ENCODE measurements around the gene FHL1.
A peak's percentile ranks its signal among the peaks of the same experiment; 100 is the strongest.
"Not testable (repeated sequence)": the region's sequence is repeated elsewhere in the genome, so short reads cannot be mapped to it uniquely, and the experiment has no call there.

The FHL1 gene

DNA sequence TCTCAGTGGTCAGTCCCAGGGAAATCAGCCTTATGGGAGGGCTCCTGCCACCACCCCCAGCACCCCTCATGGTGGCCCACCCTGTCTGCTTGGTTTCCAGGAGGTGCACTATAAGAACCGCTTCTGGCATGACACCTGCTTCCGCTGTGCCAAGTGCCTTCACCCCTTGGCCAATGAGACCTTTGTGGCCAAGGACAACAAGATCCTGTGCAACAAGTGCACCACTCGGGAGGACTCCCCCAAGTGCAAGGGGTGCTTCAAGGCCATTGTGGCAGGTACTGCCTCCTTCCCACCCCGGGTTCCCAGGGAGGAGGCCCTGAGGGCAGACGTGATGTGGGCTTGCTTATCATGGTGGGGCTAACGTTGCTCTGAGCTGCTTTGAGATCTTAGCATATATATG lies 59.6 kb downstream of the FHL1 start:
- DNase-seq (ENCODE audit: low read depth in 4 of 4, low spot score in 1 of 4), result no peak

DNA sequence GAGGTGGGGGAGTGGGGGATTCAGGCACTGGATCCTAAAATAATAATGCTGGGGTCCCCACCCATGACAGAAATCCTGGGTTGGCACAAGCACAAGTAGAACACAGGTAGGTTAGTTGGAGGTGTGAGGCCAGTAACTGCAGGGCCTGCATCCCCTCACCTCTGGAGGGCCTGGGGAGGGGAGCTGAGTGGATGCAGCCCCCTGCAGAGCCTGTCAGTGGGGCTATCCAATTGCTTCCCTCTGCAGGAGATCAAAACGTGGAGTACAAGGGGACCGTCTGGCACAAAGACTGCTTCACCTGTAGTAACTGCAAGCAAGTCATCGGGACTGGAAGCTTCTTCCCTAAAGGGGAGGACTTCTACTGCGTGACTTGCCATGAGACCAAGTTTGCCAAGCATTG lies 60.2 kb downstream of the FHL1 start:
- DNase-seq (ENCODE audit: low read depth in 4 of 4, low spot score in 1 of 4), result no peak

DNA sequence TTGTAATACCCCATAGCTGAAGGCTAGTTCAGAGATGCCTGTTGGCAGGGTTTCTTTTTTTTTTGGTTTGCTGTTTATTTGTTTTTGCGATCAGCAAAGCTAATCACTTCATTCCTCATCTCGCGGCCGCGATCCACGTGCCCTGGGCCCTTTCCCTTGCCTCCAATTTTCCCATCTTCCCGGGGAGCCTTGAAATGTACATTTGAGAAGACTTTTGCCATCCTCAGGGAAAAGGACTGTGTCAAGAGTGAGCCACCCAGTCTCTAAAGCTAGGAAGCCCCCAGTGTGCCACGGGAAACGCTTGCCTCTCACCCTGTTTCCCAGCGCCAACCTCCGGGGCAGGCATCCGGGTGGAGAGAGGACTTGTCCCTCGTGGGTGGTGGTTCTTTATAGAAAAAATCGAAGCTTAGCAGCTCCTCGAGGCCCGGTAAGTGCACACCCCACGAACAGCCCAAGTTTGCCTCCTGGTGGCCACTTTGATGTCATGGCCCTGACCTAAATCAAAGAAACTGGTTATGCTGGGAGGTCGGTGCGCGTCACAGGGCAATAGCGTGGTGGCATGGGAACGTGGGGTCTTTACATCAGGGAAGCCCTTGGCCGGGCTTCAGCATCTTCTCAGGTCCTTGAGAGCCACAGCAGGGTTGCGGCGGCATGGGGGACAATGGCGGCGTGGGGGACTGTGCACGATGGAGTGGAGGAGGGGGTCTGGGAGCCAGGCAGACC lies 61.8 kb downstream of the FHL1 start:
- peak in 1 of 4 experiments; percentile 4 for DNase-seq (ENCODE audit: low read depth in 4 of 4, low spot score in 1 of 4)

DNA sequence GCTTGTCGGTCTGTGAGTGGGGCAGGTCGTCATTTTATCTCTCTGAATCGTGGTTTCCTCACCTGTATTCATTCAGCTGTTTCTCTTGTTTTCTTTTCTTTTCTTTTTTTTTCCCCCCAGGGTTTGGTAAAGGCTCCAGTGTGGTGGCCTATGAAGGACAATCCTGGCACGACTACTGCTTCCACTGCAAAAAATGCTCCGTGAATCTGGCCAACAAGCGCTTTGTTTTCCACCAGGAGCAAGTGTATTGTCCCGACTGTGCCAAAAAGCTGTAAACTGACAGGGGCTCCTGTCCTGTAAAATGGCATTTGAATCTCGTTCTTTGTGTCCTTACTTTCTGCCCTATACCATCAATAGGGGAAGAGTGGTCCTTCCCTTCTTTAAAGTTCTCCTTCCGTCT lies 62.4 kb downstream of the FHL1 start:
- no peak for DNase-seq (ENCODE audit: low read depth in 4 of 4, low spot score in 1 of 4)

DNA sequence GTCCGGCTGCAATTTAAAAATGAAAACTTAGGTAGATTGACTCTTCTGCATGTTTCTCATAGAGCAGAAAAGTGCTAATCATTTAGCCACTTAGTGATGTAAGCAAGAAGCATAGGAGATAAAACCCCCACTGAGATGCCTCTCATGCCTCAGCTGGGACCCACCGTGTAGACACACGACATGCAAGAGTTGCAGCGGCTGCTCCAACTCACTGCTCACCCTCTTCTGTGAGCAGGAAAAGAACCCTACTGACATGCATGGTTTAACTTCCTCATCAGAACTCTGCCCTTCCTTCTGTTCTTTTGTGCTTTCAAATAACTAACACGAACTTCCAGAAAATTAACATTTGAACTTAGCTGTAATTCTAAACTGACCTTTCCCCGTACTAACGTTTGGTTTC lies 62.9 kb downstream of the FHL1 start:
- no peak for DNase-seq (ENCODE audit: low read depth in 4 of 4, low spot score in 1 of 4)

DNA sequence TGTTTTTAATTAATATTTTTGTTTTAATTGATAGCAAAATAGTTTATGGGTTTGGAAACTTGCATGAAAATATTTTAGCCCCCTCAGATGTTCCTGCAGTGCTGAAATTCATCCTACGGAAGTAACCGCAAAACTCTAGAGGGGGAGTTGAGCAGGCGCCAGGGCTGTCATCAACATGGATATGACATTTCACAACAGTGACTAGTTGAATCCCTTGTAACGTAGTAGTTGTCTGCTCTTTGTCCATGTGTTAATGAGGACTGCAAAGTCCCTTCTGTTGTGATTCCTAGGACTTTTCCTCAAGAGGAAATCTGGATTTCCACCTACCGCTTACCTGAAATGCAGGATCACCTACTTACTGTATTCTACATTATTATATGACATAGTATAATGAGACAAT lies 63.5 kb downstream of the FHL1 start:
- DNase-seq (ENCODE audit: low read depth in 4 of 4, low spot score in 1 of 4), result no peak

DNA sequence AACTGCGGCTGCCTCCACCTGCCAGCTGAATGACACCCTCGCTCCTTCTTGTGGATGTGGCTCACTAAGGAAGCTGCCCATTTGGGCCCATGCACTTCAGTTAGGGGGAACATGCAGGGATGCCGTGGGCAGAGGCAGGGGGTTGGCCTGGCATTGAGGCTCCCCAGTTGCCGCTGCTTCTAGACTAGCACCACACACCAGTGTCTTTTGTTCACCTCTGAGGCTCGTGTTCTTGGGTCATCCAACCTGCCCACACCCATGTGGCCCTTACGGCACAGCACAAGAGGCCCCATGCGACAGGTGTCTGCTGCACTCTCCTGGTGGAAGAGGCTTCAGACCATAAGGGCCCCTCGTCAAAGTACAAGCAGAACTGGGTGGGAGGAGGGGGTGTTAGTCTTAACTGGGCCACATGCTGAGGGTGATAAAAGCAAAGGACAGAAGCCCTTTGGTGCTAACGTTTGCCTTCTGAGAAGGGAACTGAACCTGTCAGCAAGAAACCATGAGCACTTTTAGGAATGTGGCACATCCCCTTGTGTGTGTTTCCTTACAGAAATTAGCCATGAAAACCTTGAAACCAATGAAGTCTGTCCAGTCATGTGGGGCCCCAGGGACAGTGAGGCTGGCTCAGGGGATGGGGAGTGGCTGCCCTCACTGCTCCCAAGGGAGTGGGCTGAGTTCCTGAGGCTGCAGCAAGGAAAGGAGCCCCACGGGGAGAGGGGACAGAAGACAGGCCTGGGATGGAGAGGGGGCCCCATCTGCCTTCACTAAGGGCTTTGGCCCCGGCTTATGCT lies 64.6 kb downstream of the FHL1 start:
- no peak for DNase-seq (ENCODE audit: low read depth in 4 of 4, low spot score in 1 of 4)

DNA sequence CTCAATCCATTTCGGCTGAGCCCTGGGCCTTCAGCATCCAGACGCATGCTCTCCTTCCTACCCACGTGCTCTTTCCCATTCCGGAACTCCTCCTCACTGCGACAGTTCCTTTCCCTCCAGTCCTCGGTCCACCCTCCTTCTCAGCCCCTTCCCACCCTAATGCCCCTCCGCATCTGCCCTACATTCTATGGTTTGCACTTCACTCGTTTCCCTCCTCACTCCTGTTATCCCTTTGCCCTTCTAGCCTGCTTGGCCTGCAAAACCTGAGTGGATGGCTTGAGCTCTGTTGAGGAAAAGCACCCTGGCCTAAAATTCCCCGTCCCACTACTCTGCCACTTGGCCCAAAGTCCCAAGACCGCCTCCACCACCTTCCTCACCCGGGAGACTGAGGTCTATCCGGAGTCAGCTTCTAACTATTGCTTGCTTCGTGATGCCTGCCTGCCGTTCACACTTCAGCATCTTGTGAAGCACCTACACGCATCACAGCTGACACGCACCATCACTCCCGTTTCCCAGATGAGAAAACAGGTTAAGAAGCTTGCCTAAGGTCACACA lies 65.3 kb downstream of the FHL1 start:
- no peak for DNase-seq (ENCODE audit: low read depth in 4 of 4, low spot score in 1 of 4)

DNA sequence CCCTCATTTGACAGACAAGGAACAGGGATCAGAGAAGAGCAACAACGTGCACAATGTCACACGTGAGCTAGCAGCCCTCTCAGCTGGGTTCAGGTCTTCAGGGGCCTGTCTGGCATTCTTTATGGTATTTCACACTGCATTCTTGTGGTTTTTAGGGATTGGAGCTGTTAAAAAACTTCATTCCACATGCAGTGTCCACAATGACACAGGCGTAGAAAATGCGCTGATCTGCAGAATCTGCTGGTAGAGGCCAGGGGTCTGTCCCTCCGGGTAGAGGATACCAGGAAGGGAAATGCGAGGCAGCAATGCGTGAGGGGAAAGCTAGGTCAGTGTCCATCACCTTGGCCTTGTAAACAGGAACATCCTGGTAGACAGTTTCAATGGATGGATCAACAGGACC lies 67.2 kb downstream of the FHL1 start:
- DNase-seq (ENCODE audit: low read depth in 4 of 4, low spot score in 1 of 4), result no peak

DNA sequence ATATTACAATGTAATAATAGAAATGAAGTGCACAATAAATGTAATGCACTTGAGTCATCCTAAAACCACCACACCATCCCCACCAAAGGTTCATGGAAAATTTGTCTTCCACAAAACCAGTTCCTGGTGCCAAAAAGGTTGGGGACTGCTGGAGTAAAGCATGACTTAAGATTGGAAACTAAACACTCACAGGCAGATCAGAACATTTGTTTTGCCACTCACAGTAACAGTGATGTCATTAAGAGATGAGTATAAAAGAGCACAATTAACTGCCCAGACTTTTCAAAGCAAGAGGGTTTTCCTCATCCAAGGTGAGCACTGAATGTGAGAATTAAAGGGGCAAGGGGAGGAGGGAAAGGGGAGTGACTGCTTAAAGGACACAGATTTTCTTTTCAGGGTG lies 68.2 kb downstream of the FHL1 start:
- DNase-seq (ENCODE audit: low read depth in 4 of 4, low spot score in 1 of 4), result no peak

DNA sequence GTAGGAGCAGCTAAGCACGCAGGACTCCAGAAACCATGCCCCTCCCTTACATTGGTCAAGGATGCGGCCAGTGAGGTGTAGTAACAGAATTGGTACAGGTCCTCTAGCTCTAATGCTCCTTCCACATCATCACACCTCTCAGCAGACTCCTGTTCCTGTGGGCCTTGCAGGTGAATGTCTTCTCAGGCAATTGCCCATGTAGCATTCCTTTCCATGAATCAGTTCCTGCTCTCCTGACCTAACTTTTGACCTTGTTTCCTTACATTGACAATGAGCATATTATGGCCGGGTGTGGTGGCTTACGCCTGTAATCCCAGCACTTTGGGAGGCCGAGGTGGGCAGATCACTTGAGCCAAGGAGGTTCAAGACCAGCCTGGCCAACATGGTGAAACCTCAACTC lies 72.6 kb downstream of the FHL1 start:
- no peak for DNase-seq (ENCODE audit: low read depth in 4 of 4, low spot score in 1 of 4)

DNA sequence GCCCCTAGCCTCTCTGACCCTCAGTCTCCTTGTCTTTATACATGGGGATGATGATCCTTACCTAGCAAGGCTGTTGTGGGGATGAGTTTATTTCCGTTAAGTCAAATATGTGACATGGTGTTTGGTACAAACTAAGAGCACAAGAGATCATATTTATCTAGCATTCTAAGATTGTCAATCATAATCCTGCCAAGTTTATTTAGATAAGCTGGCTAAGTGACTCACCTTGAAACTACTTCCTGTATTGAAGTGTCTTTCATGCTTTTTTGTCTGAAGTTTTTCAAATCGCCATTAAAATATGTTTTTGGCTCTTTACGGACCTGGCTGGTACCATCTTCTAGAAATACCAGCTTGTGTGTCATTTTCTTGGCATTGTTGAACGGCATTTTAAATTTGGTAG lies 73.2 kb downstream of the FHL1 start:
- DNase-seq (ENCODE audit: low read depth in 4 of 4, low spot score in 1 of 4), result no peak

DNA sequence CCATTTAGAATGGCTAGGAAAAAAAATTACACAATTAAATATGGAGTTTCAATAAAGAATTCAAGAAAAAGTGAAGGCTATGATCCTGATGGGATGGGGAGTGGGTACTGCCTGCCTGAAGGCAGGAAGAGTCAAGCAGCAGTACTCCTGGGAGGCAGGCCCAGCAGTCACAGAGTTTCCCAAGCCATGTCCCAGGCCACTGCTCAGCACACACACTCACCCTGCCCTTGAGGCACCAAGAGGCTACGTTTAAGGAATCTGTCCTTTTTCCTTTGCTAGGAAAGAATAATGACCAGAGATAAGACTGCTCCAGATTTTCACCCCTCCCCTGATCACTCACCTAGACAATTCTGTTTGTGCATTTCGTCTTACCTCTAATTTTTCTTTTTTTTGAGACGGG lies 73.6 kb downstream of the FHL1 start:
- no peak for DNase-seq (ENCODE audit: low read depth in 4 of 4, low spot score in 1 of 4)

DNA sequence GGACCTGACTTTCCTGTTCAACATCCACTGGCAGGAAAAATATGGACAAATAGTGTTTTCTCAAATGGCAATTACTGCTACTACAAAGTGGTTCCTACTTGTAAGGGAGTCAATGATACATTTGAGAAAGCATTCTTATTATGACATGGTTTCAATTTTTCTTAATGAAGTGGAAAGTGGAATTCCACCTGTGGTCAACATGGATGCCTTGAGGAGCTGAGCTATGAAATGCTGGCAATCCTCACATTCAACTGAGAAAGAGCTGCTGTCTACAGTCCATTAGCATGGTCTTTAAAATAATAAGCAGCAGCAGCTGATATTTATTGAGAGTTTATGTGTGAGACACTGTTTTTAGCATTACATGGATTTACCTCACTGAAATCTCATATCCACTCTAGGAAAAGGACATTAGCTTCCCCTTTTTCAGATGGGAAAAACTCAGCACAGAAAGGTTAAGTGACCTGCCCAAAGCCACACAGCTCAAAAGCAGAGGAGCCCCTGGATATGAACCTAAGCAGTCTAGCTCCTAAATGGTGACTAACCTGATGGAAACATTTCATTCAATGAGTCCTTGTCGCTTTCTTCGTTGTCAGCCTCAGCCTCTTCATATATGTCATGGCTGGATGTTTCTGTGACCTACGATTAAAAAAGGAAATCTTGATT lies 74.6 kb downstream of the FHL1 start:
- no peak for DNase-seq (ENCODE audit: low read depth in 4 of 4, low spot score in 1 of 4)

DNA sequence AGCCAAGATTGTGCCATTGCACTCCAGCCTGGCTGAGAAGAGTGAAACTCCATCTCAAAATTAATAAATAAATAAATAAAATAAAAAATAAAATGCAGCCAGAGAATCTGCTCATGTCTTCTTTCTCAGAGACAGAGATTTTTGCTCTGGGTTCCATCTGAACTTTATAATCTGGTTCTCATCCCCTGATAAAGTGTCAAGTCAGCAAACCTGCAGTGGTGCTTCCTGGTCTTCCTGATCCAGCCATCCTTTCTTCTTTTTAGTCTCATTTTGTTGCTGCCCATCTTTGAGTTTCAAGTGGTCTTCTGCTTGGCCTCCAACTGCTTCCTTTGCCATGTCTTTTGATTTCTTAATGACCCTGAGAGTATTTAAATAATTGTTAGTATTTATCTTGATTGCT lies 79.7 kb downstream of the FHL1 start:
- DNase-seq (ENCODE audit: low read depth in 4 of 4, low spot score in 1 of 4), result no peak

DNA sequence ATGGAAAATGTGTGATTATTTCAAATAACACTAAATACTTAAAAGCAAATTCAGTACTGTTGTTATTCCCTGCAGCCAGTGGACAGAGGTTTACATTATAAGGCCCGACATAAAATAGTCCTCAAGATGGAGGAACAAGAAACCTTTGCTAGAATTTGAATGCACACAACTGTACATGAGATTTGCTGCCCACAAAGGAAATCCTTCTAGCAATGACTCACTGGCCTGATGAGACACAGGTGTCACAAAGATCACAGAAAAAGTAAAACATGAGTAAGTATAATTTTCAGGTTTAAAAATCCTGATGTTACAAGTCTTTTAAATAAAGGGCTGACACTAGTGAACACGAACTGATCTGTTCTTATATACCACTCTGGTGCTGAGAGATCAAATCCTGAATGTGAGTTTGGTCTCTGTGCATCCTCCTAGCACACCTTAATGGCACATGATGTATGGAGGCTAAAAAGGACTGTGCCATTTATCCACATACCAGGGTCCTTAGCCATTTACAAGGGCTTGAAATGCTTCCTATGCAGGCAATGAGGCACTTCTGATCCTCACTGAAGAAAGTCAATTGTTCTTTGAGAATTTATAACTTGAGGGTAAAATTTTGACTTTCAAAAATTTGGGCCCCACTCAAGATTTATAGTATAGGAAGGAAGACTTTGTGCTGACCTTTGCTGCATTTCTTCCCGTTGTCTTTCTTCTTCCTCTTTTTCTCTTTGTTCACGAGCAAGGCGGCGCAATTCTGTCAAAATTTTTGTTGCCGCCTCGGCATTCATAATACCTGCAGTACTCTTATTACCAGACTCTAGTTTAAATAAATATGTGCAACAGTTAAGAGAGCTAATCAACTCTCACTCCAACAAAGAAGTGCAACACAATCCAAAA lies 80.9 kb downstream of the FHL1 start:
- DNase-seq (ENCODE audit: low read depth in 4 of 4, low spot score in 1 of 4), result no peak

DNA sequence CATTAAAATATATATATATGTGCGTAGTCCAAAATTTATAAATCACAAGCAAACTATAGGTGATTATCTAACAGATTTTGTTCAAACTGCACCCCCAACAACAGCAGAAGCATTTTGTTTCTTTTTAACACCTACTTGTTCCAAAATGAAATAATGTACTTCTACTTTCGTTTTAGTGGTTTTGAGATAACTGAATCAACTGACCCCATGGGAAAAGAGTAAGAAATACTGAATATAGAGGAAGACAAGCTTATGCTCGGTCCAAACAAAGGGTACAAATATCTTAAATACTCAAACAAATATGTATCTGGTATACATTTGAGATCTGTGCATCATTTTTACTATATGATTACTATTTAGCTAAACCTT lies 81.5 kb downstream of the FHL1 start:
- no peak for DNase-seq (ENCODE audit: low read depth in 4 of 4, low spot score in 1 of 4)

DNA sequence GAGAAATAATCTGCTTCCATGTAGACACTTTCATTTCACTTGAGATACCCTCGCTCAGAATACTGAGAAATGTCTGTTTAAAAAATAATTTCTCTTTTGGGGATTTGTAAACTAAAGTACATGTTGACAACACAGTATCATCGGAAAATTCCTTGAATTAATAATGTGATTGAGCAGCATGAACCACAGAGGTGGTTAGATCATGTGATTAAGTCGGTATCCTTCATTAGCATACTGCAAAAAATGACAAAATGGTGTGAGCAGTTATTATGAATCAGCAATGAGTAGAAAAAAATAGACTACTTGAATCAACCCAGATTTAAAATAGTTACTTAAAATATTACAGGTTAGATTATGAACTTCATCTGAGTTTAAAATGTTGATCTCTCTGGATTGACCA lies 89.7 kb downstream of the FHL1 start:
- DNase-seq (ENCODE audit: low read depth in 4 of 4, low spot score in 1 of 4), result no peak

DNA sequence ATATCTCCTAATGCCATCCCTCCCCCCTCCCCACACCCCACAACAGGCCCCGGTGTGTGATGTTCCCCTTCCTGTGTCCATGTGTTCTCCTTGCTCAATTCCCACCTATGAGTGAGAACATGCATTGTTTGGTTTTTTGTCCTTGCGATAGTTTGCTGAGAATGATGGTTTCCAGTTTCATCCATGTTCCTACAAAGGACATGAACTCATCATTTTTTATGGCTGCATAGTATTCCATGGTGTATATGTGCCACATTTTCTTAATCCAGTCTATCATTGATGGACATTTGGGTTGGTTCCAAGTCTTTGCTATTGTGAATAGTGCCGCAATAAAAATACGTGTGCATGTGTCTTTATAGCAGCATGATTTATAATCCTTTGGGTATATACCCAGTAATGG lies 90.5 kb downstream of the FHL1 start:
- not testable (repeated sequence) for DNase-seq (ENCODE audit: low read depth in 4 of 4, low spot score in 1 of 4)

DNA sequence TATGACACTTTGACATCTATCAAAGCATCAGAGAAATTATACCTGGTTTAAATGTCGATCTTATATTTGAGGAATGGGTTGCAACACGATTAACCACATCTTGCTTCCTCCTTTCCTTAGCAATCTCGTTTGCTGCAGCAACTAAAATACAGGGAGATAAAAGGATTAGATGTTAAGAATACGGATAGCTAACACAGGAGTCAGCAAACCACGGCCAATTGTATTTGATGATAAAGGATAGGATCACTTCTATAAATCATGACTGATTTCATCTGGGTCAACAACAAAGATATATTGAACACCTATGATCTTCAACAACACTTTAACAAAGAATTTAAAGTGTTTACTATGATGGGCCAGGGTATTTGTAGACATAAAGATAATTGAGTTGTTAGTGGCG lies 98.9 kb downstream of the FHL1 start:
- no peak for DNase-seq (ENCODE audit: low read depth in 4 of 4, low spot score in 1 of 4)

Measured in stimulated activated CD4-positive, alpha-beta T cell treated with anti-CD3 and anti-CD28 coated beads, Interleukin-1b, Interleukin-23, amount 100 ng/mL, for 24 hours (primary cell).